OCI-LY3 (cell line): ENCODE data around the gene KRTAP10-11.
"Not testable (repeated sequence)": the region's sequence is repeated elsewhere in the genome, so short reads cannot be mapped to it uniquely, and the experiment has no call there.

Experiments
- H2AFZ ChIP-seq: fragments of 200-600, 300-600 bp; shearing (Covaris generic); 2 replicates; pipeline ENCODE4 v1.6.0; 2014; ENCODE audit warnings: antibody characterized with exemption, low read depth, low read length
- H3K27ac ChIP-seq: fragments of 200-600, 300-600 bp; sonication (generic); 2 replicates; pipeline ENCODE4 v1.5.1; 2014; ENCODE audit warnings: mild to moderate bottlenecking, low read length, moderate library complexity, mixed read lengths
- H3K27me3 ChIP-seq: fragments of 200-600, 300-600 bp; sonication (generic); 2 replicates; pipeline ENCODE4 v1.6.1; 2014; ENCODE audit warnings: low read depth, low read length, mixed read lengths
- H3K36me3 ChIP-seq: fragments of 200-600, 300-600 bp; sonication (generic); replicated peaks from 2 replicates; pipeline ENCODE3; 2014; ENCODE audit warnings: low read depth, low read length, mixed read lengths
- H3K4me1 ChIP-seq: fragments of 300-600, 200-600 bp; sonication (generic); 2 replicates; pipeline ENCODE4 v1.6.1; 2014; ENCODE audit warnings: low read length, mixed read lengths
- H3K4me2 ChIP-seq: fragments of 200-600, 300-600 bp; sonication (generic); 2 replicates; pipeline ENCODE4 v1.6.1; 2014; ENCODE audit warnings: low read length, mixed read lengths
- H3K4me3 ChIP-seq: fragments of 300-600, 200-600 bp; sonication (generic); 2 replicates; pipeline ENCODE4 v1.5.1; 2014; ENCODE audit warnings: antibody characterized with exemption, mild to moderate bottlenecking, low read length, moderate library complexity
- H3K79me2 ChIP-seq: fragments of 300-600, 200-600 bp; shearing (Covaris generic); 2 replicates; pipeline ENCODE4 v1.6.1; 2014; ENCODE audit warnings: mild to moderate bottlenecking, low read length, mixed read lengths
- H3K9ac ChIP-seq: fragments of 300-600, 200-600 bp; shearing (Covaris generic); 2 replicates; pipeline ENCODE4 v1.6.0; 2014; ENCODE audit warnings: mild to moderate bottlenecking, low read length, moderate library complexity
- H3K9me3 ChIP-seq: fragments of 200-600, 300-600 bp; shearing (Covaris generic); 2 replicates; pipeline ENCODE4 v1.6.1; 2014; ENCODE audit warnings: low read length, mixed read lengths; ENCODE audit not compliant: insufficient read depth
- H4K20me1 ChIP-seq: fragments of 200-600, 300-600 bp; sonication (generic); 2 replicates; pipeline ENCODE4 v1.6.1; 2016; ENCODE audit warnings: low read length, mixed read lengths; ENCODE audit not compliant: insufficient read depth
- CTCF ChIP-seq: fragments of 200-600, 300-600 bp; sonication (generic); IDR thresholded peaks from 2 replicates; pipeline ENCODE4 v1.5.1; 2014; ENCODE audit warnings: antibody characterized with exemption, low read length, low read depth
- EZH2phosphoT487 ChIP-seq: fragments of 200-600 bp; shearing (Covaris generic); IDR thresholded peaks from 2 replicates; pipeline ENCODE4 v1.6.1; 2018; ENCODE audit warnings: antibody characterized with exemption, mixed run types, low read depth

KRTAP10-11 gene

GRCh38 chr21:44623575-44623974, 22.6 kb upstream of the KRTAP10-11 start:
- Histone ChIP-seq H3K79me2 (no peaks in the 10 kb centered on the region), H3K27ac (no peak overlapping the region), H2AFZ (no peak overlapping the region), H3K4me2 (no peak overlapping the region), H3K4me3 (no peak overlapping the region), H3K9me3 (peaks cover 4% of the 10 kb centered on the region; the same call in 1 of the 2 replicates), H3K36me3 (no peaks in the 10 kb centered on the region), H3K4me1 (no peaks in the 10 kb centered on the region), H3K9ac (no peak overlapping the region), H4K20me1 (no peaks in the 10 kb centered on the region), H3K27me3 (no peaks in the 10 kb centered on the region)
- TF ChIP-seq CTCF, result no peak
- no peak for TF ChIP-seq EZH2phosphoT487

GRCh38 chr21:44625756-44626155, 20.5 kb upstream of the KRTAP10-11 start:
- H3K4me2 ChIP-seq, result no peak overlapping the region

GRCh38 chr21:44626262-44626661, 20.0 kb upstream of the KRTAP10-11 start:
- no peaks in the 10 kb centered on the region for H4K20me1 ChIP-seq
- TF ChIP-seq EZH2phosphoT487, result no peak
- H3K27me3 ChIP-seq, result no peaks in the 10 kb centered on the region
- H3K9ac ChIP-seq, result no peak overlapping the region
- H3K4me3 ChIP-seq, result no peak overlapping the region
- H3K27ac ChIP-seq, result no peak overlapping the region
- no peaks in the 10 kb centered on the region for H3K4me1 ChIP-seq
- H3K9me3 ChIP-seq, result 0 out of 2 replicates have a peak, but pooled peaks cover 6% of the 10 kb centered on the region
- H3K4me2 ChIP-seq, result no peak overlapping the region
- no peaks in the 10 kb centered on the region for H3K36me3 ChIP-seq
- no peaks in the 10 kb centered on the region for H3K79me2 ChIP-seq
- H2AFZ ChIP-seq, result no peak overlapping the region

More at GRCh38 chr21:44625756-44626155, 20.5 kb upstream of the KRTAP10-11 start:
- Histone ChIP-seq H3K27me3 (no peaks in the 10 kb centered on the region), H3K79me2 (no peaks in the 10 kb centered on the region), H3K27ac (no peak overlapping the region), H3K9ac (no peak overlapping the region), H3K4me3 (no peak overlapping the region), H3K36me3 (no peaks in the 10 kb centered on the region), H3K4me1 (no peaks in the 10 kb centered on the region), H4K20me1 (no peaks in the 10 kb centered on the region), H3K9me3 (0 out of 2 replicates have a peak, but pooled peaks cover 1% of the 10 kb centered on the region), H2AFZ (no peak overlapping the region)
- TF ChIP-seq EZH2phosphoT487, result no peak
- TF ChIP-seq CTCF, result no peak

- Histone ChIP-seq H2AFZ (no peak within 1 kb of the TSS), H3K9me3 (0 out of 2 replicates have a peak, but pooled peaks cover 6% of the 10 kb centered on the region), H3K27ac (no peak within 1 kb of the TSS), H3K36me3 (no peaks in the 10 kb centered on the region), H3K27me3 (no peaks in the 10 kb centered on the region), H3K9ac (no peak within 1 kb of the TSS), H4K20me1 (no peaks in the 10 kb centered on the region), H3K4me3 (no peak within 1 kb of the TSS), H3K4me2 (no peak within 1 kb of the TSS), H3K79me2 (no peaks in the 10 kb centered on the region), H3K4me1 (no peaks in the 10 kb centered on the region)
- TF ChIP-seq EZH2phosphoT487, result no peak
- no peak for TF ChIP-seq CTCF
Observed at GRCh38 chr21:44626673-44627143, 19.5 kb upstream of the KRTAP10-11 start, which contains the start of gene KRTAP10-9. Gene KRTAP10-9, plus strand, starts transcription at chr21:44627093. Its CDS starts 79 bp downstream, at chr21:44627172.

- not testable (repeated sequence) for H3K9me3 ChIP-seq, H3K79me2 ChIP-seq, H3K9ac ChIP-seq, H4K20me1 ChIP-seq, H3K36me3 ChIP-seq, H3K27me3 ChIP-seq, H3K4me2 ChIP-seq, H2AFZ ChIP-seq, H3K4me3 ChIP-seq, H3K4me1 ChIP-seq, H3K27ac ChIP-seq
Observed at GRCh38 chr21:44627181-44627822, 18.9 kb upstream of the KRTAP10-11 start.

- not testable (repeated sequence) for H2AFZ ChIP-seq, H3K4me2 ChIP-seq, H3K4me1 ChIP-seq, H3K36me3 ChIP-seq, H3K79me2 ChIP-seq, H3K4me3 ChIP-seq, H3K9me3 ChIP-seq, H3K9ac ChIP-seq, H3K27me3 ChIP-seq, H3K27ac ChIP-seq, H4K20me1 ChIP-seq
Observed at GRCh38 chr21:44627831-44628233, 18.4 kb upstream of the KRTAP10-11 start.
